AG04450 (cell line): ENCODE results near the gene SIT1. TPM values are rescaled to one million over a fixed set of nuclear protein-coding genes. Genes with fewer than 3 reads are reported as not detected.

Experiments used
- CTCF ChIA-PET: fragments of 300-600, 350-600 bp; formaldehyde crosslinking; extraction: SDS; loops from one replicate; lab custom pipeline; 2022; ENCODE audit warnings: antibody characterized with exemption, inconsistent platforms; lab: Charles Lee
- POLR2A ChIA-PET: fragments of 350-600 bp; formaldehyde crosslinking; extraction: SDS; loops from one replicate; lab custom pipeline; 2021; ENCODE audit warnings: antibody characterized with exemption, inconsistent platforms; lab: Yijun Ruan, JAX
- DNase-seq: peaks from one replicate; pipeline ENCODE4 v3.0.0-alpha.2; 2011; ENCODE audit warnings: low read depth, low spot score
- H3K27ac ChIP-seq: one replicate; pipeline ENCODE4 v1.5.1; 2012; ENCODE audit warnings: low read depth, low read length, control low read depth
- H3K27me3 ChIP-seq: one replicate; pipeline ENCODE4 v1.6.0; 2012; ENCODE audit warnings: low read length; ENCODE audit not compliant: control insufficient read depth, insufficient read depth
- H3K4me3 ChIP-seq: 2 replicates; pipeline ENCODE4 v1.5.1; 2011; ENCODE audit warnings: mild to moderate bottlenecking, low read depth, low read length, control low read depth
- H3K9me3 ChIP-seq: 2 replicates; pipeline ENCODE4 v1.5.1; 2012; ENCODE audit warnings: low read length; ENCODE audit not compliant: control insufficient read depth, insufficient read depth
- polyA plus RNA-seq: library from polyadenylated mRNA; depleted of rRNA; stranded (reverse); fragments of >200 nt; gene quantifications from 2 replicates; pipeline ENCODE4 v1.2.3, GENCODE V29; 2011
- TF ChIP-seq, protein P1 (sequence below): IDR thresholded peaks from 2 replicates; pipeline ENCODE4 v1.5.1; 2011; ENCODE audit warnings: low read depth, low read length, control low read depth, inconsistent platforms

SIT1 gene
- polyA plus RNA-seq, 1 experiment: not detected

DNA sequence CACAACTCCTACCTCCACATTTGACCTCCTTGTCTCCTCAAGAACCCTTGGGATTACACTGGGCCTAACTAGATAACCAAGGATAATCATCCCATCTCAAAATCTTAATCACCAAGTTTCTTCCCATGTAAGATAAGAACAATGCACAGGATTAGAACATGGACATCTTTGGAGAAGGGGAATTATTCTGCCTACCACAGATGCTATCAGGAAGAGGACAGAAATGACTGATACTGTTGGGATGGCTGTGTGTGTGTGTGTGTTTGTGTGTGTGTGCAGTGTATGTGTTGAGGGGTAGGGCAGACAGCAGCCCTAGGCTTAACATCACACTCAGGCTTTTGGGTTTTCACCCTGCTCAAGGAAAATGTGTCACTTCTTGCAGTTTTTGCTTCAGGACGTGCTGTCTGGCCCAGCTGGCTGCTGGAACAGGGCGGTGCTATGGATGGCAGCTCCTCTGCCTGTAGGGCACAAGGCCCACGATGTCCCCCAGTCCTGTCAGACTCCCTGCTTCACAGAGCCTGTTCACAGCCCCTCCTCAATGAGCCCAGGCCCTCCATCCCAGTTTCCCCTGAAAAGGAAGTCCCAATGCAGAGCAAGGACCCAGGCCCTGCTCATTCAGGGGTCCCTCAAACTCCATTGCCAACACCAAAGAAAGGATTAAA, 30.7 kb upstream of the SIT1 start:
- ChIA-PET CTCF (interaction anchor here (0.9 to 2.0 kb wide), 2 partner anchors 15 to 23 kb away, joined by 4 to 8 read pairs; partner anchors contain the start of genes CCDC107 and RMRP), POLR2A (interaction anchor here (1.1 to 3.8 kb wide), 9 partner anchors 8 to 51 kb away, joined by 3 to 44 read pairs (median 11); partner anchors contain the start of genes ARHGEF39, CCDC107, CREB3 and RMRP)
- DNase-seq: no peak
- Histone ChIP-seq H3K4me3 (no peak overlapping the region), H3K9me3 (no peaks in the 10 kb centered on the region), H3K27me3 (no peaks in the 10 kb centered on the region), H3K27ac (peak overlapping the region; percentile 65)
- TF ChIP-seq, protein P1, sequence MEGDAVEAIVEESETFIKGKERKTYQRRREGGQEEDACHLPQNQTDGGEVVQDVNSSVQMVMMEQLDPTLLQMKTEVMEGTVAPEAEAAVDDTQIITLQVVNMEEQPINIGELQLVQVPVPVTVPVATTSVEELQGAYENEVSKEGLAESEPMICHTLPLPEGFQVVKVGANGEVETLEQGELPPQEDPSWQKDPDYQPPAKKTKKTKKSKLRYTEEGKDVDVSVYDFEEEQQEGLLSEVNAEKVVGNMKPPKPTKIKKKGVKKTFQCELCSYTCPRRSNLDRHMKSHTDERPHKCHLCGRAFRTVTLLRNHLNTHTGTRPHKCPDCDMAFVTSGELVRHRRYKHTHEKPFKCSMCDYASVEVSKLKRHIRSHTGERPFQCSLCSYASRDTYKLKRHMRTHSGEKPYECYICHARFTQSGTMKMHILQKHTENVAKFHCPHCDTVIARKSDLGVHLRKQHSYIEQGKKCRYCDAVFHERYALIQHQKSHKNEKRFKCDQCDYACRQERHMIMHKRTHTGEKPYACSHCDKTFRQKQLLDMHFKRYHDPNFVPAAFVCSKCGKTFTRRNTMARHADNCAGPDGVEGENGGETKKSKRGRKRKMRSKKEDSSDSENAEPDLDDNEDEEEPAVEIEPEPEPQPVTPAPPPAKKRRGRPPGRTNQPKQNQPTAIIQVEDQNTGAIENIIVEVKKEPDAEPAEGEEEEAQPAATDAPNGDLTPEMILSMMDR: no peak

DNA sequence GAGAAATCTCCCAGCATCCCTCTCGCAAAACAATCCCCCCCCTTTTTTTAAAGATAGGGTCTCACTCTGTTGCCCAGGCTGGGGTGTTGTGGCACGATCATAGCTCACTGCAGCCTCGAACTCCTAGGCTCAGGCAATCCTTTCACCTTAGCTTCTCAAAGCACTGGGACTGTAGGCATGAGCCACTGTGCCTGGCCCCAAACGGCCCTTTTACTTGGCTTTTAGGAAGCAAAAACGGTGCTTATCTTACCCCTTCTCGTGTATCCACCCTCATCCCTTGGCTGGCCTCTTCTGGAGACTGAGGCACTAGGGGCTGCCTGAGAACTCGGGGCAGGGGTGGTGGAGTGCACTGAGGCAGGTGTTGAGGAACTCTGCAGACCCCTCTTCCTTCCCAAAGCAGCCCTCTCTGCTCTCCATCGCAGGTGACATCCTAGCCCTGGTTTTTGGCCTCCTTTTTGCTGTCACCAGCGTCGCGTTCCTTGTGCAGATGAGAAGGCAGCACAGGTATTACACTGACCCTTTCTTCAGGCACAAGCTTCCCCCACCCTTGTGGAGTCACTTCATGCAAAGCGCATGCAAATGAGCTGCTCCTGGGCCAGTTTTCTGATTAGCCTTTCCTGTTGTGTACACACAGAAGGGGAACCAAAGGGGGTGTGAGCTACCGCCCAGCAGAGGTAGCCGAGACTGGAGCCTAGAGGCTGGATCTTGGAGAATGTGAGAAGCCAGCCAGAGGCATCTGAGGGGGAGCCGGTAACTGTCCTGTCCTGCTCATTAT, 29.8 kb upstream of the SIT1 start:
- no peak overlapping the region for H3K4me3 ChIP-seq
- POLR2A ChIA-PET: interaction anchor here (1.1 to 3.8 kb wide), 10 partner anchors 9 to 72 kb away, joined by 3 to 44 read pairs (median 12); partner anchors contain the start of genes ARHGEF39, CCDC107, CREB3 and RMRP
- no peak for DNase-seq
- CTCF ChIA-PET: interaction anchor here (0.8 to 2.0 kb wide), 7 partner anchors 15 to 199 kb away, joined by 3 to 8 read pairs (median 3); partner anchors contain the start of genes ARHGEF39, CCDC107 and RMRP
- TF ChIP-seq, protein P1: no peak
- H3K9me3 ChIP-seq: no peaks in the 10 kb centered on the region; the same call in 1 of the 2 replicates
- no peaks in the 10 kb centered on the region for H3K27me3 ChIP-seq
- peak overlapping the region; percentile 52 for H3K27ac ChIP-seq

- H3K27me3 ChIP-seq: no peaks in the 10 kb centered on the region
- TF ChIP-seq, protein P1: no peak
- CTCF ChIA-PET: interaction anchor here (0.8 to 2.0 kb wide), 6 partner anchors 14 to 199 kb away, joined by 3 to 8 read pairs (median 3); partner anchors contain the start of gene ARHGEF39
- no peak overlapping the region for H3K27ac ChIP-seq
- H3K9me3 ChIP-seq: no peaks in the 10 kb centered on the region; the same call in 1 of the 2 replicates
- no peak for DNase-seq
- H3K4me3 ChIP-seq: no peak overlapping the region
- POLR2A ChIA-PET: interaction anchor here (1.1 to 3.8 kb wide), 10 partner anchors 9 to 71 kb away, joined by 3 to 44 read pairs (median 12); partner anchors contain the start of genes ARHGEF39, CCDC107, CREB3 and RMRP
Observed at GRCh38 chr9:35679766-35680330, 29.1 kb upstream of the SIT1 start.

GRCh38 chr9:35679091-35679490, 28.4 kb upstream of the SIT1 start:
- POLR2A ChIA-PET: interaction anchor here (1.6 to 3.8 kb wide), 5 partner anchors 9 to 49 kb away, joined by 9 to 44 read pairs (median 13); partner anchors contain the start of genes ARHGEF39, CCDC107, RMRP and TPM2
- H3K4me3 ChIP-seq: no peak overlapping the region

More at GRCh38 chr9:35679091-35679490, 28.4 kb upstream of the SIT1 start:
- CTCF ChIA-PET: interaction anchor here (1.3 to 2.0 kb wide), 3 partner anchors 15 to 18 kb away, joined by 3 to 8 read pairs (median 6); partner anchors contain the start of gene ARHGEF39
- TF ChIP-seq, protein P1: no peak
- Histone ChIP-seq H3K9me3 (no peaks in the 10 kb centered on the region; the same call in 1 of the 2 replicates), H3K27ac (no peak overlapping the region), H3K27me3 (no peaks in the 10 kb centered on the region)
- DNase-seq: no peak
